NK-92 (cell line): ENCODE results near the gene POLR3G.

Source experiments
- DNase-seq: peaks from one replicate; lab custom pipeline; 2025; ENCODE audit not compliant: unreplicated experiment; lab: John Stamatoyannopoulos, UW

POLR3G gene, protein sequence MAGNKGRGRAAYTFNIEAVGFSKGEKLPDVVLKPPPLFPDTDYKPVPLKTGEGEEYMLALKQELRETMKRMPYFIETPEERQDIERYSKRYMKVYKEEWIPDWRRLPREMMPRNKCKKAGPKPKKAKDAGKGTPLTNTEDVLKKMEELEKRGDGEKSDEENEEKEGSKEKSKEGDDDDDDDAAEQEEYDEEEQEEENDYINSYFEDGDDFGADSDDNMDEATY

GRCh38 chr5:90474235-90475107, at the start of gene POLR3G, which contains the start of gene MBLAC2:
POLR3G (plus strand) TSS chr5:90474864; CDS start chr5:90485568, 10,704 bp downstream.
MBLAC2 (minus strand) TSS chr5:90474771; CDS start chr5:90474292, 479 bp downstream.
- peak; percentile 67 for DNase-seq

DNA sequence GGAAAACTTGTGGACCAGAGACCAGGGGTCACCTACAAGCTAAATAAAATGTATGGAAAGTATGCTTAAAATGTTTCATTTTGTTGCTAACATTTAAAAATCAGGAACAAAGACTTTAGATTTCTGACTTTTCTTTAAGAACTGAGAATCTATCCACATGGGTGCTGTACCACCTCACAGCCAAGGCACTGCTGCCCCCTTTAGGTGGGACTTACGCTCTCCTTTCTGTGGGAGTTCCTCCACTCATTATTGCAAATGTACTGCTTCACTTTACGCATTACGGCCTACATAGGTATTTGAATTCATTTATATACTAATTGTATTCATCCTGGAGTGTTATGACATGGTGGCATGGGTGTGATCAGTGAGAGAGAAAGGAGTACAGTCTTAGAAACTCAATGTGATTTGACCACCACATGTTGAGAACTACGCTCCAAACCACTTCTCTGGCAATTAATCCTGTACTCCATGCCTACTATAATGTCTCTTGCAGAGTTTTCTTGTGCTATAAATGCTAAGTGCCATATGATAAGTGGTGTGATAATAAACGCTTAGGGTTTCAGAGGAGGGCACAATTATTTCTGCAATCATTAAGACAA, 40.4 kb upstream of the POLR3G start:
- no peak for DNase-seq

DNA sequence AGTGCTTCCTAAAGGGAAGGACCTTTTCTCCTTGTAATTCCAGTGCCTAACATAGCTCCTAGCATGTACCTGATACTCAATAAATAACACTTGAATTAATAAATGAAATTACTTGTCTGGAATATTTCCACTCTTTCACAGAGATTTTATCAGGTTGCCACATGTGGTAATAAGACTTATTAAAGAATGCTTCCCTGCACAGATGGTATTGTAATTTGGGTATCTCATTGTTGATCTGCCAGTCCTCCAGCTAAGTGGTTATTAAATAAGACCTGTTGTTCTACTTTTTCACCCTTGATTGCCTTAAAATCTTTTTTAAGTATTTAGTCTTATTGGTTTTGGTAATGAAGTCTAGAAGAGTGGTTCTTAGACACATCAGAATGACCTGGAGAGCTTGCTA, 37.0 kb upstream of the POLR3G start:
- no peak for DNase-seq

DNA sequence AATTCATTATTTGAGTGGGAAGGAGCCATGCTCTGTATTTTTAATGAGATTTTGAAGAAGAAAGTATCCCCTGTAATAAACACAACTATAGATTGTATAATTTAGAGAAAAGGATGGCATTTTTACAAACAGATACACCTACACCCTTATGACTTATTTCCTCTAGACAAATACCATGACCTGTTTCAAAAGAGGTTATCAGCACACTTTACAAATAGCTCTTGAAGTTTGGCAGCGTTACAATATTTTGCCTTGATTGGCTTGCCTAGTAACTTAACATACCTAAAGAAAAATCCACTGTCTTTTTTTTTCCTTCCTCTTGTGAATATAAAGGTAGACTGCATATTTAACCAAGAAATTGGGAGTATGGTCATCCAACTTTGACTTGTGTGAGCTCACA, 36.6 kb upstream of the POLR3G start:
- DNase-seq: no peak

- DNase-seq: no peak
These were observed 34.0 kb upstream of the POLR3G start for GRCh38 chr5:90440644-90441043.

DNA sequence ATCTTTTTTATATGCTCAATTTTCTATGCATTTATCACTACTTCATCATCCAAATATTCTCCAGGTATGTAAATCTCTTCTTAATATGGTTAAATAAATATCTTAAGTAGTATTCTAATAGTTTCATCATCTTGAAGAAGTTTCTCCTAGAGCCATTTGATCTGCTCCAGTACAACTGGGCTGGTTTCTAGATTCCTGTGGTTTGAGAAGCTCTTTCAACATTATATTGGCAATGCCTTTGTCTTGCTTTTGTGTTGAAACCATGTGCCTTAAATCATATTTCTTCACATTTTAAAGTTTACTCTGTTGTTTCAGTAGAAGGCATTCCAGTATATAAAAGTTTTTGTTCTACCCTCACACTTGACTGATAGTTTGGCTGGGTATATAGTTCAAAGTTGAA, 27.7 kb upstream of the POLR3G start:
- no peak for DNase-seq

- DNase-seq: no peak
These were observed 13.4 kb upstream of the POLR3G start for GRCh38 chr5:90461288-90461687.

- DNase-seq: no peak
These were observed 1.8 kb upstream of the POLR3G start for GRCh38 chr5:90472783-90473395.

DNA sequence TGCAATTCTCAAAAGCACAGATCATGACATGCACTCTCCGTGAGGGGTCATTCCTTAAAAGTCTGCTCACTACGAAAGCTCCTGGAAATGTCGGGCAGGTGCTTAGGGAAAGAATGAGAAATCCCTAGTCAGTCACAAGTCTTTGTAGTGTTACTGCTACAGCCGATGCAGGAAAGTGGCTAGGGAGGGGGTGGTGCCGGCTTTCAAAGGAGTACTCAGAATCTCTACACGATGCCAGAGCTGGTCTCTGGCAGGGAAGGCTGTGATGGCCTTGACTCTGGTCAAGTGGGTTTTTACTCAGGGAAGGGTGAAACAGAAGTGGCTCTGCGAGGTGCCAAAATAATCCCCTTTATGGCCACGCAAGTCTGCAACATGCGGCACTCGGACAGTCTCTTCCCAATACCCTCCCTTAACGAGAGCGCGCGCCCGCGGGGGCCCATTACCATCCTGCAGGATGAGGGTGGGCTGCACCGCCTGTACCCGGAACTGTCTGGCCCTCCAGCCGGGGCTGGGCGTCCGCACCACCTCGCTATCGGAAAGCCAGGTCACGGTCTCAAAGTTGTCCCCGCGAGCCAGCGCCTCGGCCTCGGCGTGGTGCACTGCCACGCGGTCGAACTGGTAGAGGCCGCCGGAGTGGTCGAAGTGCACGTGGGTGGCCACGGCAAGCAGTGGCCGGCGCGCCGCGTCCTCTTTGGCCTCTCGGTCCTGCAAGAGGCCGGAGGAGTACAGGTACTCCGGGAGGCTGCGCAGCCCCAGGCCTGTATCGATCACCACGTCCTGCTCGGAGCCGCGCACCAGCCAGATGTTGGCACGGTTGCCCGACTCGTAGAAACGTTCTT, 1.0 kb upstream of the POLR3G start:
- no peak for DNase-seq

DNA sequence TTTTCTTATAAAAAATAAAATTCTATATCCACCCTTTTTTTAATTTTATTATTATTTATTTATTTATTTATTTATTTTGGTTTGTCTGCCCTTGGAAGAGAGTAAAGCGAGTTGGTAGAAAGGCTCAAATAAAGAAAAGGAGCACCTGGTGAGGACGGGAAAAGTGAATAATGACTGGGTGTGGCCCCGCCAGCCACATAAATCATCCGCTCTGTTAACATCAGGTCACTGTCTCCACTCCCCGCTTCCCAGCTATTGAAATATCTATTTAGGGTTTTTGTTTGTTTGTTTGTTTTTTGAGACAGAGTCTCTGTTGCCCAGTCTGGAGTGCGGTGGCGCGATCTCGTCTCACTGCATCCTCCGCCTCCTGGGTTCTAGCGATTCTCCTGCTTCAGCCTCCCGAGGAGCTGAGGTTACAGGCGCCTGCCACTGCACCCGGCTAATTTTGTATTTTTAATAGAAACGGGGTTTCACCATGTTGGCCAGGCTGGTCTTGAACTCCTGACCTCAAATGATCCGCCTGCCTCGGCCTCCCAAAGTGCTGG, 844 bp downstream of the POLR3G start:
- no peak for DNase-seq

- DNase-seq: no peak
These were observed 1.7 kb downstream of the POLR3G start for GRCh38 chr5:90476391-90476790.

- no peak for DNase-seq
These were observed 2.4 kb downstream of the POLR3G start for GRCh38 chr5:90477073-90477472.

- DNase-seq: no peak
These were observed 3.1 kb downstream of the POLR3G start for GRCh38 chr5:90477621-90478215.

DNA sequence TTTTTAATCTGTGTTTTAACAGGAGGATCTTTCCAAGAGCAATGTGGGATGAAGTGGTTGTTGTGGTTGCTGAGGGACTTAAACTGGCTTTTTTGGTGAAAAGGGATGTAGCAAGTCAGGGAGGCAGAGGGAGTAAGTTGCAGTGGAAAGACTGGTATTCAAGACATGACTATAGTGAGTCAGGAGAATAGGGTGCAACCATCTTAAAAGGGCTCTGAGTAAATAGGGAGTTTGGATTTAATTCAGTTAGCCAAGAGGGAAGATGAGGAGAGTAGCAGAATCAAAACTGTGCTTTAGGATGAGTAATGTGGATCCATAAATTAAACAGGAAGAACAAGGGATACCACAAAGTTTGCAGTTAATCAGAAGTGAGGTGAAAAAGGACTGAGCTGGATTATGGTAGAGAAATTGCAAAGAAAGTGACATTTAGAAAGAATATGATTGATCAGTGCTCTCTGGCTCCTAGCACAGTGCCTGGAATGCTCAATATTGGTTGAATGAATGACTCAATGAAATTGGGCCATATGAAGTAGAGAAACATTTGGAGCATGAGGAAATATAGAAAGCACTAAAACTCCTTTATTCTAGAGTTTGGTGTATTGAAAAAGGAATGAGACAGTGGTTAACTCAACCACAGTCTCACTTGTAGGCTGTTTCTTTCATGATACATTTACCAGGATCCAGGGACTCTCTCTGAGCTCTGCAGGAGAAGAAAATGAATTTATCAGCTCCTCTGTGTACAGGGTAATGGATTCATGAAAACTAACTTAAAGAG, 5.1 kb downstream of the POLR3G start:
- DNase-seq: no peak

DNA sequence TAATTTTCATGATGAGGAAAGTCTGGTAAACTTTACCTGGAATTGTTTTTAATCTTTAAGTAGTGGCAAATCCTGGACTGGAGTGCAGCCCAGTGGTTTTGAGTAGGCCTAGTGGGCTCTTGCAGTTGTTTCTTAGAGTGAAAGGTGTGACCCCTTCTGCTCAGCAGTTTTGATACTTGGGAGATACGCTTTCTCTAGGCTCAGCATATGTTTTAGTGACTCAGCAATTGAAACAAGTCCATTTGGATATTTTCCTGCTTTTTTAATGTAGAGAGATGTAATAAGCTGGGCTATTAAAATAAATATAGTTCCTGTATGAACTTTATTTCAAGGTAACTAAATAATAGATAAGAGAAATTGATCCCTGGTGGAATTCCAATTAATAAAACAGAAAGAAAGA, 6.0 kb downstream of the POLR3G start:
- no peak for DNase-seq

- no peak for DNase-seq
These were observed 8.5 kb downstream of the POLR3G start for GRCh38 chr5:90483206-90483605.

DNA sequence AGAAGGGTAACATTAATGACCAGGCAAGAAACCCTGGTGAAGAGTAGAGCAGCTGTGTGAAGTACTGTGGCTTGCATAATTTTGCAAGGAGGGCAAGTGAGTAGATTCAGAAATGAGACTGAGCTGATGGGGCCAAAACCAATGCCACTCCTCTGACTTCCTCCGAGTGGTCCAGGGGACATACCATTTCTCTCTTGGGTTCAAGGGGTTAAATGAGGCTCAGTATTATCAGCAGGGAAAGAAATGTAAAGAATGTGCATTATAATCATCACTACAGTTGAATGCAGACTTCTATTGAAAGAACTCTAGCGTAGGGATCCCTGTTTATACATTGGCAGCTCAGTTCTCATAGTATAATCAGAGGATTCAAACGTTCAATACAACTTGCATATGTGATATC, 9.9 kb downstream of the POLR3G start:
- DNase-seq: no peak

DNA sequence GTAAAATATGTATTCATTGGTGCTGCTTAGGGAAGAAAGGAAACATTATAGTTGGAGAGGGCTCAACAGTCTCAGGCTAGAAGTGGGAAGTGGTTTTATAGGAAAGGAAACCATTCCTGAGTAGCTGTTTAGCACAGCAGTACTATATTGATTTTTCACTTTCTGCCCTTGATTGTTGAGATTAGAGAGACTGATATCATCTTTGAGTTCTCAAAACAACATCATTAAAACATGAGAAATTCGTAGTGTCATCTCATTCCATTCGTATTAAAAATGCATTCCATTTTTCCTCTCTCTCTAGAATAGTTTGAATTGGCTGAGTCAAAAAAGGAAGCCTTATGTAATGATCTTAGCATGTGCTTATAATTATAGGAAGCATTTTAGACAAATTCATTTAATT, 14.1 kb downstream of the POLR3G start:
- no peak for DNase-seq

DNA sequence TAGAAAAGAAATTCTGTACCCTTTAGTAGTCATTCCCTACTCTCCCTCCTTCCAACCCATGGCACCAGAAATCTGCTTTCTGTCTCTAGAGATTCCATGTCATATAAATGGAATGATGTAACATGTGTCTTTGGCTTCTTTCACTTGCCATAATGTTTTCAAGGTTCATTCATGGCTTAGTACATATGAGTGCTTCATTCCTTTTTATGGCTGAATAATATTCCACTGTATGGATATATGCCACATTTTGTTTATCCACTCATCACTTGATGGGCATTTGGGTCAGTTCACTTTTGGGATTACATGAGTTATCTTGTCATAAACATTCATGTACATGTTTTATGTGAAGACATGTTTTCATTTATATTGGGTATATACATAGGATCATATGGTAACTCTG, 19.4 kb downstream of the POLR3G start:
- DNase-seq: no peak
